Measurements from ENCODE around the gene ADGRG6.

Gene ADGRG6

GRCh38 chr6:142292166-142292924 is 9.5 kb upstream of the ADGRG6 start:
- DNase-seq, result no peak

GRCh38 chr6:142293121-142293520 is 8.7 kb upstream of the ADGRG6 start:
- DNase-seq, result no peak

- no peak for DNase-seq
Observed at GRCh38 chr6:142294679-142295078, 7.1 kb upstream of the ADGRG6 start.

DNA sequence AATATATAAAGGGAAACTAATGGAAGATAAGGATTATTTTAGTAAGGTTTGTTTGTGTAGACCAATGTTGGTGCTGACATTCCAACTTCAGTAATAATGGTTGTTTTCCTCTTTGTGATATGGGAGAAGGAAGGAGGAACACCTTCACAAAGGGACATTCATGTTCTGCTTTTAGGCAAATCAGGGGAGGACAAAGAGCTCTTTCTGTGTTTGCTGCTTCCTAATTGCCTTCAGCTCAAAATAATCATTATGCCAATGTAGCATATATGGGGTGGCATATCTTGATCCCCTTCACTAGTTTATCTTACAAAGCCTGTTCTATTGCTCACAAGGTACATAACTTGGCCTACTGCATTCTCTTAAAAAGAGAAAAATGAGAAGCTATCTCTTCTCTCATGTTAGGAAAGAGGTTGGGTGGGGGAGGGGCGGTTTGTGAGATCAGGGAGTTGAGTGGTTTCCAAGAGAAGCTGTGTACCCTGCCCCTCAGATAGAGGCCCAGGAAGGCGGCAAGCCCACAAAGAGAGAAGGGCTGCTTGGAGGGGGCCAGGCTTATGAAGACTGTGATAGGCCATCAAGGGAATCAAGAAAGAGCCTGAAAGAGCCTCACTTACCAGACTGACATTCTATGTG is 4.7 kb upstream of the ADGRG6 start:
- no peak for DNase-seq

DNA sequence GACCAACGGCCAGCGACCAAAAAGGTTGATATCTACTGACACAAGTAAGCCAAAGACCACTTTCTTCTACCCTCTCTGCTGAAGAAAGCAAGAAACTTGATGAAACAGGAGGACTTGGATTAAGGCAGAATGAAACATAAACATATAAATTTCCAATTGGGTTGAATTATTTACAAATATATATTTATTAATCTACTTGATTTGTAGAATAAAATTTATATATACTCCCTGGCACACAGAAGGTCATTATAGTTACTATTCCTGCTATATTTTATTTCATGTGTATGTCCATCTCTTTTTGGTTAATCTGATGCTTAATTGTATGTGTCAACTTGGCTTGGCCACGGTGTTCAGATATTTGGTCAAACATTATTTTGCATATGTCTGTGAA is 4.2 kb upstream of the ADGRG6 start:
- DNase-seq, result no peak

DNA sequence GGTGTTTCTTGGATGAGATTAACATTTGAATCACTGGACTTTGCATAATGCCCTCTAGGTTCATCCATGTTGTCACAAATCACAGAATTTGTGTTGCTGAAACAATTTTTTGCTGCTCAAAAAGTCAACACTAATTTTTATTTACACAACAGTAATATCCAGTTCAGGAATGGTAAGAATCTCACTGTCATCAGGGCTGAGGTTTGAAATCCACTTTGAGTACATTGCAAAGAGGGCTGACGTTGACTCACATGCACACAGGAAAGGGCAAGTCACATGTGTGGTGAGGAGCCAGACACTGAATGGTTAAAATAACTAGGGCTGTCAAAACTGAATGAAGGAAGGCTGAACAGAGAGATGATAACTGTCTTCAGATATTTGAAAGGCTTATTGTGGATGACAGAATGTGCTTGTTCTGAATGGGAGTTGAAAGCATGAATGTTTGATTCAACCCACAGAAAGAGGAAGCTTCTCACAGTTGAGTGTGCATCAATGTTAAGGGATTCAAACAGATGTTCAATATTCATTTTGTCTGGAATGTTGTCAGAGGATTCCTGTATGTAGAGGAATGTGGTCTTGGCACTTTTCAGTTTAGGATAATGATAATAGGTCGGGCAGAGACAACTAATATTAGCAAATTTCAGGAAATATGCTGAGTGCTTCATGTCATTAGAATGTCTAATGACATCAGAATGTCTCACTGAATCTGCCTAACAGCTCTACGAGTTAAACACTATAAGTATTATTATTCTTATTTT is 3.6 kb upstream of the ADGRG6 start:
- DNase-seq, result no peak

- DNase-seq, result no peak
Observed at GRCh38 chr6:142300302-142300701, 1.5 kb upstream of the ADGRG6 start.

DNA sequence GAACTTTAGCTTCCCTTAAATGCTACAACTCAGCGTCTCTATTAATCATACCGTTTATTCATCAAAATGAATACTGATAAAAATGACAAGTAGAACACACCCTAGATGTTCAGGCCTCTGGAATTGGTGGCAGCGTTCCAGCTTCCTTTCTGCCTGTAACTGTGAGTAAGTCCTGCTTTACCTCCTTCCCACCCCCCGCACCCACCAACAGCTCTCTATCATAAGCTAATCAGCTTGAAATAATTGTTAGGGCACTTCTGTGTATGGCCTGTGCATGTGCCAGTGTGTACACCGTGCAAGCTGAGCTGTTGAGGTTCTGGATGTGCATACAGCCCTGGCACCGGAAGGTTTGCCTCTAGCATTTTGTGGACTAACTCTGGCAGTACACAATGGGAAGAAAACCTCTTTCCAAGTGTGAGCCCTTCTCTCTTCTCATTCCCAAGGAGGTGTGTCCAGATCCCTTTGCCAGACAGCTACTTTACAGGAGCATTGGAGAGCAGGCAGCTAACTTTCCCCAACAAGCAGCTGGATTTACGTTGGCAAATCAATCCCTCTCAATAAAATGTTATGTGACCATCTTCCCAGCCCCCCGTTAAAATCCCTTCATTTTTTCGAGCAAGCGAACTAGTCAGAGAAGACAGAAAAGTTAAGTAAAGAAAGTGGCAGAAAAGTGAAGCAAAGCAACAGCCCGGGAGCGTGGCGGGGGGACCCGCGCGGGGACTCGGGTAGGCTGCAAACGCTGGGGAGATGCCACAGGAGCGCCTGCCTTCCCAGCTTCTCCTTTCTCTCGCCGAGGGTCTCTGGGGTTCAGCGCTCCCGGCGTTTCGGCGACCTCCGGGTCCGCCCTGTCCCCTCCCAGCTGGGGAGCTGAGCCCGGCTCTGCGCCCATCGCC is 803 bp upstream of the ADGRG6 start:
- no peak for DNase-seq

- no peak for DNase-seq
Observed at GRCh38 chr6:142302421-142303175, 791 bp downstream of the ADGRG6 start.

DNA sequence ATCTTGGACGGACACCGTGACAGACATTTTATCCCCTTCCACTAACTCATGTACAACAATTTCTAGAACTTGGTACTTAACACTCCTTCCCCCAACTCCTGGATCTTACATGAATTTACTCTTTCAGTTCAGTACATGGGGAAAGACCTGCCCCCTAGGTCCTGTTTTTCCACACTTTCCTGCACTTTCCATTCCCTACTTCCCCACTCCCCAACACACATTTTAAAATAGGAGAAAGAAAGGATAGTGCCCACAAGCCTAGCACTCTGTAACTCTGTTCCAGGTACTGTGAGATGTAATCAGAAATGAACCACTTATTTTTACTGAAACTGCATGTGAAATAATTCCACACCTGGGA is 1.3 kb downstream of the ADGRG6 start:
- no peak for DNase-seq

GRCh38 chr6:142304241-142304640 is 2.4 kb downstream of the ADGRG6 start:
- no peak for DNase-seq

- DNase-seq, result no peak
Observed at GRCh38 chr6:142306736-142307135, 4.9 kb downstream of the ADGRG6 start.

GRCh38 chr6:142307963-142308748 is 6.3 kb downstream of the ADGRG6 start:
- no peak for DNase-seq

DNA sequence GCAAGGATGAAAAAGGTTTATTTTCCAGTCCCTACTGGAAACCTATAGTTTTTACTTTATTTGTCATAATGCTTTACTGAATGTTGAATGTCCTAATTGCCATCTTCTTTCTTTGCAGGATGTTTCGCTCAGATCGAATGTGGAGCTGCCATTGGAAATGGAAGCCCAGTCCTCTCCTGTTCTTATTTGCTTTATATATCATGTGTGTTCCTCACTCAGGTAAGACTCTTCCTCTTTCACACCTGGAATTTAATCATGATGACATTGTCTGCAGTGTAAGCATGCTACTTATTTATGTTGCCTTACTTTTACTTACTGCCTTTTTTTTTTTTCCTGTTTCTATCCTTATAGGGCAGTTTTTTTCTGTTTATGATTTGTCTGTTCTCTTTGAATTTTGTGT is 7.6 kb downstream of the ADGRG6 start:
- DNase-seq, result no peak

DNA sequence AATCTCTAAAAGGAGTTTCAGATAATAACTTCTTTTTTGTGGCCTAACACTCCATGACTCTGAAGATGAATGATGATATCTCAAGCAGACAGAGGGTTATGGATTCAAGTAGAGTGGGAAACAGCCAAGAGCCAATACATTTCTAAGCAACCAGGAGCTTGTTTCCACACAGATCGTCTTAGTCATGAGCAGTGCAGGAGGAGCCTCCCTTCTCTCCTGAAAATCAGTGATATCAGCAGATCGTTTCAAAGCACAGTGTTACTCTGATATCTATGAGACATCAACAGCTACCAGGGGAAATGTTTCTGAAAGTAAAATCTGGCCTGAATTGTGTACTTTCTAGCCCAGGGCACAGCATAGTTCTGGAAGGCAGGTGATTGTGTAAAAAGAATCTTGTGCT is 11.5 kb downstream of the ADGRG6 start:
- DNase-seq, result no peak

GRCh38 chr6:142316791-142317368 is 15.1 kb downstream of the ADGRG6 start:
- DNase-seq, result no peak

DNA sequence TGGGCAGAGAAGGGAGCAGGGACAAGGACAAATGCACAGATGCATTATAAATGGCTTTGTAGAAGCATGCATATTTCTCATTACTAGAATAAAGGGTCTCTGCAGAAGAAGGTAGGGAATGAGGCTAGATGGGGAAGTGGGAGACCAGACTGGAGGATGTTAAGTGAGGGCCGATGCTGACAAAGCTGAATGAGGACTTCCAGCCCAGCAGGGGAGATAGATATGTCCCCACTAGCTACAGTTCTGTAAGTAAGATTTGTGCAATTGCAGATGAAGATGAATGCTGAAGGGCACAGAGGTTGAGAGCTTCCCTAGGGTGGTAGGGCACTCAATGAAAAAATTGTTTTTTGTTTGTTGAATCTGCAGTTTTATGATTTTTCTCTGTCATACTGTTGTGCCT is 16.9 kb downstream of the ADGRG6 start:
- DNase-seq, result no peak

- no peak for DNase-seq
Observed at GRCh38 chr6:142320366-142320765, 18.6 kb downstream of the ADGRG6 start.

- no peak for DNase-seq
Observed at GRCh38 chr6:142321451-142321850, 19.6 kb downstream of the ADGRG6 start.

GRCh38 chr6:142322066-142322465 is 20.3 kb downstream of the ADGRG6 start:
- DNase-seq, result no peak
